Activated B cell treated with CpG ODN at 0.5 μM for 24 hours (primary cell): ENCODE results near the gene SHFL. TPM values are rescaled to one million over a fixed set of nuclear protein-coding genes. Genes with fewer than 3 reads are reported as not detected.
A peak's percentile ranks its signal among the peaks of the same experiment; 100 is the strongest.

ENCODE experiments used
- ATAC-seq: fragments of 200-7000 bp; cut with Tn5 transposase; one replicate; pipeline ENCODE4 v1.10.0; 2021; ENCODE audit warnings: low read depth, mild to moderate bottlenecking, moderate library complexity
- CTCF ChIA-PET: fragments of 350-600 bp; sonication (Branson Sonifier 250); formaldehyde crosslinking; loops from one replicate; lab custom pipeline; 2021; ENCODE audit warnings: antibody characterized with exemption; lab: Charles Lee
- POLR2A ChIA-PET: fragments of 350-600 bp; sonication (Branson Sonifier 250); formaldehyde crosslinking; loops from one replicate; lab custom pipeline; 2021; ENCODE audit warnings: antibody characterized with exemption; lab: Charles Lee
- DNase-seq: peaks from one replicate; pipeline ENCODE4 v3.0.0; 2022
- H3K27ac Mint-ChIP-seq: one replicate; pipeline ENCODE4 v1.8.0; 2020; ENCODE audit warnings: mixed read lengths
- H3K27me3 Mint-ChIP-seq: one replicate; pipeline ENCODE4 v1.8.0; 2021; ENCODE audit warnings: mixed read lengths
- H3K36me3 Mint-ChIP-seq: one replicate; pipeline ENCODE4 v1.8.0; 2021; ENCODE audit warnings: low read depth, mixed read lengths
- H3K4me1 Mint-ChIP-seq: one replicate; pipeline ENCODE4 v1.8.0; 2021; ENCODE audit warnings: mixed read lengths
- H3K4me3 Mint-ChIP-seq: one replicate; pipeline ENCODE4 v1.8.0; 2020; ENCODE audit warnings: mild to moderate bottlenecking, mixed read lengths
- H3K9me3 Mint-ChIP-seq: one replicate; pipeline ENCODE4 v1.8.0; 2020; ENCODE audit warnings: mixed read lengths
- intact Hi-C: fragments of 100-400 bp; cut with micrococcal nuclease; formaldehyde crosslinking; loops from one replicate; pipeline ENCODE4 v1.15.1; 2024
- total RNA-seq: library from RNA; stranded (reverse); gene quantifications from 2 replicates; pipeline ENCODE4 v1.2.3, GENCODE V29; 2022
- TF ChIP-seq, protein P1 (sequence below): fragments of 200-600 bp; IDR thresholded peaks from one replicate; pipeline ENCODE4 v1.8.0; 2022; ENCODE audit warnings: antibody characterized with exemption, mild to moderate bottlenecking

Gene SHFL
- total RNA-seq, 1 donor from 2014 or later: 61.3 TPM

DNA sequence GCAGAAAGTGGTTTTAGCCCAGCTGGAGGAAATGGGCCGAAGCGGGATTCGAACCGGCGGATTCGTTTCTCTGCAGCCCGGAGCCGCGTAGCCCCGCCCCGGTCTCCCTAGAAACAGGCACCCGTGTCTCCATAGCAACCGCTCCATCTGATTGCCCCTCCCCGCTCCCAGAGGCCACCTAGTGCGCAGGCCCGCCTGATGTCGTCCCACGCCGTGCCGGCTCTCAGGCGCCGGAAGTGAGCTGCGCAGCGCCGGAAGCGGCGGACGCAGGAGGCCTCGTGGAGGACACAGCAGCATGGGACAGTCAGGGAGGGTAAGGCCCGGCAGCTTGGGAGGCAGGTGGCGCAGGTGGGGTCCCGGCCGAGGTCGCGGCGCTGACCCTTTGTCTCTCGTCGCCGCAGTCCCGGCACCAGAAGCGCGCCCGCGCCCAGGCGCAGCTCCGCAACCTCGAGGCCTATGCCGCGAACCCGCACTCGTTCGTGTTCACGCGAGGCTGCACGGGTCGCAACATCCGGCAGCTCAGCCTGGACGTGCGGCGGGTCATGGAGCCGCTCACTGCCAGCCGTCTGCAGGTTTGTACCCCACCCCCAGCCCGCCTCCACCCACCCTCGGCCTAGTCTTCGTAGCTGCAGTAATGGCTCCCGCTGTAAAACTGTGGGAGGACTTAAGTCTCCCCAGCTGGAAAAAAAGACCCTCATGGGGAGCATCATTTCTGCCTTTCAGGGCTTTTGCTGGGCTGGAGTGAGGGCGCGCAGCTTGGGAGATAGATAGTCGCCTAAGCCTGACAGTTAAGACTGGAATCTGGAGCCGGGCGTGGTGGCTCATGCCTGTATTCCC lies 20.2 kb downstream of the SHFL start, which contains the start of gene PPAN:
TSS of gene PPAN (plus strand) at position 263 of the 837 bp plus-strand sequence. CDS start at position 296, 33 bp downstream.
- Mint-ChIP-seq H3K36me3 (peaks cover 43% of the 10 kb centered on the region), H3K9me3 (no peaks in the 10 kb centered on the region), H3K27me3 (no peaks in the 10 kb centered on the region), H3K27ac (peak within 1 kb of the TSS; percentile 99), H3K4me1 (peaks cover 73% of the 10 kb centered on the region), H3K4me3 (peak within 1 kb of the TSS; percentile 86)
- CTCF ChIA-PET: interaction anchor here (0.9 to 1.7 kb wide), 2 partner anchors 8 to 10 kb away, joined by 3 read pairs; no protein-coding TSS in a partner anchor
- DNase-seq: peak; percentile 91
- intact Hi-C loops: loop anchor here (1.0 to 10.0 kb wide), 5 partner anchors 10 to 768 kb away; partner anchors contain the start of genes CARM1, DNMT1, PDE4A and SHFL
- ATAC-seq: peak; percentile 54
- TF ChIP-seq, protein P1, sequence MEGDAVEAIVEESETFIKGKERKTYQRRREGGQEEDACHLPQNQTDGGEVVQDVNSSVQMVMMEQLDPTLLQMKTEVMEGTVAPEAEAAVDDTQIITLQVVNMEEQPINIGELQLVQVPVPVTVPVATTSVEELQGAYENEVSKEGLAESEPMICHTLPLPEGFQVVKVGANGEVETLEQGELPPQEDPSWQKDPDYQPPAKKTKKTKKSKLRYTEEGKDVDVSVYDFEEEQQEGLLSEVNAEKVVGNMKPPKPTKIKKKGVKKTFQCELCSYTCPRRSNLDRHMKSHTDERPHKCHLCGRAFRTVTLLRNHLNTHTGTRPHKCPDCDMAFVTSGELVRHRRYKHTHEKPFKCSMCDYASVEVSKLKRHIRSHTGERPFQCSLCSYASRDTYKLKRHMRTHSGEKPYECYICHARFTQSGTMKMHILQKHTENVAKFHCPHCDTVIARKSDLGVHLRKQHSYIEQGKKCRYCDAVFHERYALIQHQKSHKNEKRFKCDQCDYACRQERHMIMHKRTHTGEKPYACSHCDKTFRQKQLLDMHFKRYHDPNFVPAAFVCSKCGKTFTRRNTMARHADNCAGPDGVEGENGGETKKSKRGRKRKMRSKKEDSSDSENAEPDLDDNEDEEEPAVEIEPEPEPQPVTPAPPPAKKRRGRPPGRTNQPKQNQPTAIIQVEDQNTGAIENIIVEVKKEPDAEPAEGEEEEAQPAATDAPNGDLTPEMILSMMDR: no peak
- POLR2A ChIA-PET: interaction anchor here (0.6 to 6.0 kb wide), 11 partner anchors 10 to 823 kb away, joined by 3 to 64 read pairs (median 5); partner anchors contain the start of genes DNMT1, ICAM1, MRPL4 and SHFL

DNA sequence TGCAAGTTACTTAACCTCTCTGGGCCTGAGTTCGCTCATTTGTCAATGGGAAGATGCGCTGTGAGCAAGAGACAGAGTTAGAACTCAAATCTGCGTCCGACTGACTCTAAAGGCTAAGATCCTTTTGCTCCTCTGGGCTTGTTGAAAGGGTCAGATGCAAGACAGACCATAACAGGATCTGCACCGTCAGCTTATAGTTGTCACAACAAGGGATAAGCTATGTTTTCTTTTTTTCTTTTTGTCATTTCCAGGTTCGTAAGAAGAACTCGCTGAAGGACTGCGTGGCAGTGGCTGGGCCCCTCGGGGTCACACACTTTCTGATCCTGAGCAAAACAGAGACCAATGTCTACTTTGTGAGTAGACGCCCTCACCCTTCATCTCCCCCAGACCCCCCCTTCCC lies 21.1 kb downstream of the SHFL start:
- TF ChIP-seq, protein P1: no peak
- ATAC-seq (no peak), DNase-seq (no peak)
- ChIA-PET POLR2A (interaction anchor here (0.5 to 6.0 kb wide), 5 partner anchors 9 to 179 kb away, joined by 3 to 64 read pairs (median 5); partner anchors contain the start of genes ICAM1 and ICAM4), CTCF (interaction anchor here (1.3 to 1.7 kb wide), 2 partner anchors 9 to 152 kb away, joined by 3 read pairs; no protein-coding TSS in a partner anchor)
- H3K36me3 Mint-ChIP-seq: peaks cover 46% of the 10 kb centered on the region
- peak overlapping the region; percentile 86 for H3K4me3 Mint-ChIP-seq
- H3K27me3 Mint-ChIP-seq: no peaks in the 10 kb centered on the region
- intact Hi-C loops: loop anchor here (10.0 kb wide), 3 partner anchors 88 to 768 kb away; partner anchors contain the start of genes CARM1, DNMT1 and PDE4A
- no peaks in the 10 kb centered on the region for H3K9me3 Mint-ChIP-seq
- H3K27ac Mint-ChIP-seq: peak overlapping the region; percentile 80
- peaks cover 74% of the 10 kb centered on the region for H3K4me1 Mint-ChIP-seq

DNA sequence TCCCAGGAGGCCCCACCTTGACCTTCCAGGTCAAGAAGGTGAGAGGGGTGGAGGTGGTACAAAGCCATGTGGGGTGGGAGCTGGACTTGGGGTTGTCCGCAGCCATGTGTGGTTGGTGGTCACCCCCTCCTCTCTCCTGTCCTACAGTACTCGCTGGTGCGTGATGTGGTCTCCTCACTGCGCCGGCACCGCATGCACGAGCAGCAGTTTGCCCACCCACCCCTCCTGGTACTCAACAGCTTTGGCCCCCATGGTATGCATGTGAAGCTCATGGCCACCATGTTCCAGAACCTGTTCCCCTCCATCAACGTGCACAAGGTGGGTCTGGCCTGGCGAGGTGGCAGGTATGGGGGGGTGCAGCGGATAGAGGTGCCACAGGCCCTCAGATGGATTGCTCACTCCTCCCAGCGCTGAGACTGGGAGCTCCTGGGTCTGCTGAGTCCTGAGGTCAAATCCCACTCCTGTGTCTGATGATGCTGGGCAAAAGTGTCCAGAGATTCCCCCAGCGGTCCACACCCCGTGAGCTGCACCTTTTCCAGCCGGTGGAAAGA lies 21.8 kb downstream of the SHFL start:
- ATAC-seq (no peak), DNase-seq (no peak)
- H3K4me3 Mint-ChIP-seq: peak overlapping the region; percentile 86
- CTCF ChIA-PET: interaction anchor here (0.7 to 1.7 kb wide), 3 partner anchors 9 to 152 kb away, joined by 3 read pairs; no protein-coding TSS in a partner anchor
- peaks cover 48% of the 10 kb centered on the region for H3K36me3 Mint-ChIP-seq
- TF ChIP-seq, protein P1: no peak
- no peaks in the 10 kb centered on the region for H3K9me3 Mint-ChIP-seq
- peaks cover 74% of the 10 kb centered on the region for H3K4me1 Mint-ChIP-seq
- intact Hi-C loops: loop anchor here (10.0 kb wide), 3 partner anchors 87 to 767 kb away; partner anchors contain the start of genes CARM1, DNMT1 and PDE4A
- no peak overlapping the region for H3K27ac Mint-ChIP-seq
- POLR2A ChIA-PET: interaction anchor here (0.6 to 6.0 kb wide), 6 partner anchors 10 to 163 kb away, joined by 3 to 64 read pairs (median 4); partner anchors contain the start of genes EIF3G and ICAM1
- no peaks in the 10 kb centered on the region for H3K27me3 Mint-ChIP-seq

DNA sequence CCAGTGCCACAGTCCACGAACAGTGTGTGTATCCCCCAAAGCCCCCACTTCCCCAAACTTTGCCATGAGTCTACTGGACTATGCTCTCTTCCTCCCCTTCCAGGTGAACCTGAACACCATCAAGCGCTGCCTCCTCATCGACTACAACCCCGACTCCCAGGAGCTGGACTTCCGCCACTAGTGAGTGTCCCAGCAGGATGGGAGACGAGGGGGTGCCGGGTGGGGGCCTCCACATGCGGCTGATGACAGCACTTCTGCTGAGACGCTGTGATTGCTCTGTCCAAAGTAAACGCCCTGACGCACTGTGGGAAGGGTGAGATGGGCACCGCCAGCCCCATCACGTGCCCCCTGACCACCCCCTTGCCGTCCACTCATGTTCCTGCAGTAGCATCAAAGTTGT lies 23.4 kb downstream of the SHFL start:
- ChIA-PET CTCF (interaction anchor here (0.7 to 1.3 kb wide), 3 partner anchors 9 to 279 kb away, joined by 3 to 4 read pairs (median 3); no protein-coding TSS in a partner anchor), POLR2A (interaction anchor here (6.0 to 10.3 kb wide), 2 partner anchors 10 to 14 kb away, joined by 64 to 297 read pairs; partner anchors contain the start of gene ANGPTL6)
- Mint-ChIP-seq H3K27me3 (no peaks in the 10 kb centered on the region), H3K9me3 (no peaks in the 10 kb centered on the region), H3K27ac (peak overlapping the region; percentile 35), H3K4me3 (no peak overlapping the region), H3K4me1 (peaks cover 71% of the 10 kb centered on the region), H3K36me3 (peaks cover 51% of the 10 kb centered on the region)
- no peak for ATAC-seq
- TF ChIP-seq, protein P1: no peak
- no peak for DNase-seq
- intact Hi-C loops: loop anchor here (10.0 kb wide), 3 partner anchors 85 to 765 kb away; partner anchors contain the start of genes CARM1, DNMT1 and PDE4A
